Liver (tissue), 9 donors: ENCODE measurements around the gene THSD4. TPM values are rescaled to one million over a fixed set of nuclear protein-coding genes. Genes with fewer than 3 reads are reported as not detected.

Experiments used
- DNase-seq: peaks from one replicate; pipeline ENCODE4 v3.0.0-alpha.2; 2017; ENCODE audit warnings: low spot score
- H3K27ac ChIP-seq, 2 donors: one replicate each; pipeline ENCODE4 v1.7.0; 2013; ENCODE audit warnings: inconsistent platforms in 2 of 2, low read length in 2 of 2, control low read depth in 1 of 2, low read depth in 1 of 2, mild to moderate bottlenecking in 1 of 2
- H3K27me3 ChIP-seq, 4 donors: one replicate each; pipeline versions ENCODE4 v1.6.1 to v1.7.0; 2013; ENCODE audit warnings: low read length in 3 of 4, inconsistent platforms in 1 of 4, mild to moderate bottlenecking in 1 of 4, moderate library complexity in 1 of 4; ENCODE audit not compliant: control insufficient read depth in 4 of 4, insufficient read depth in 4 of 4
- H3K36me3 ChIP-seq, 4 donors: one replicate each; pipeline versions ENCODE4 v1.6.1 to v1.7.0; 2013; ENCODE audit warnings: low read length in 3 of 4, mild to moderate bottlenecking in 3 of 4, low read depth in 1 of 4, moderate library complexity in 1 of 4; ENCODE audit not compliant: control insufficient read depth in 4 of 4, insufficient read depth in 3 of 4
- H3K4me1 ChIP-seq, 4 donors: one replicate each; pipeline versions ENCODE4 v1.6.1 to v1.7.0; 2013; ENCODE audit warnings: low read length in 3 of 4, mild to moderate bottlenecking in 3 of 4, moderate library complexity in 1 of 4; ENCODE audit not compliant: control insufficient read depth in 4 of 4, insufficient read depth in 4 of 4
- H3K4me3 ChIP-seq, 3 donors: one replicate each; pipeline versions ENCODE4 v1.6.1 to v1.7.0; 2013; ENCODE audit warnings: low read length in 3 of 3, control low read depth in 1 of 3, low read depth in 1 of 3, mild to moderate bottlenecking in 1 of 3
- H3K9ac ChIP-seq, 2 donors: one replicate each; pipeline ENCODE4 v1.7.0; 2013; ENCODE audit warnings: low read length in 2 of 2, mild to moderate bottlenecking in 2 of 2, moderate library complexity in 2 of 2, control low read depth in 1 of 2, low read depth in 1 of 2
- H3K9me3 ChIP-seq, 4 donors: one replicate each; pipeline versions ENCODE4 v1.6.1 to v1.7.0; 2013; ENCODE audit warnings: low read length in 3 of 4; ENCODE audit not compliant: control insufficient read depth in 4 of 4
- FOXA1 ChIP-seq: IDR thresholded peaks from 2 replicates; pipeline ENCODE4 v1.6.1; 2016; ENCODE audit warnings: antibody characterized with exemption
- FOXA2 ChIP-seq: IDR thresholded peaks from 2 replicates; pipeline ENCODE4 v1.6.1; 2016; ENCODE audit warnings: antibody characterized with exemption
- GABPA ChIP-seq, 2 donors: IDR thresholded peaks in 1 of 2; conservative IDR thresholded peaks in 1 of 2; 2 replicates each; pipeline ENCODE4 v1.6.1; 2016; ENCODE audit warnings: antibody characterized with exemption in 2 of 2, mild to moderate bottlenecking in 1 of 2, moderate library complexity in 1 of 2
- HNF4A ChIP-seq, 2 donors: conservative IDR thresholded peaks; 2 replicates each; pipeline ENCODE4 v1.6.1; 2016; ENCODE audit warnings: antibody characterized with exemption in 2 of 2, mild to moderate bottlenecking in 2 of 2
- HNF4G ChIP-seq: IDR thresholded peaks from 2 replicates; pipeline ENCODE4 v1.6.1; 2016; ENCODE audit warnings: antibody characterized with exemption
- JUND ChIP-seq, 2 donors: IDR thresholded peaks; 2 replicates each; pipeline ENCODE4 v1.6.1; 2016; ENCODE audit warnings: antibody characterized with exemption in 2 of 2
- NR2F2 ChIP-seq: IDR thresholded peaks from 2 replicates; pipeline ENCODE4 v1.6.1; 2016; ENCODE audit warnings: antibody characterized with exemption
- RAD21 ChIP-seq, 2 donors: IDR thresholded peaks; 2 replicates each; pipeline ENCODE4 v1.6.1; 2016; ENCODE audit warnings: antibody characterized with exemption in 2 of 2, mild to moderate bottlenecking in 2 of 2
- RXRA ChIP-seq, 2 donors: IDR thresholded peaks; 2 replicates each; pipeline ENCODE4 v1.6.1; 2017 to 2018; ENCODE audit warnings: antibody characterized with exemption in 2 of 2, mild to moderate bottlenecking in 1 of 2
- SP1 ChIP-seq: IDR thresholded peaks from 2 replicates; pipeline ENCODE4 v1.6.1; 2018; ENCODE audit warnings: antibody characterized with exemption, mild to moderate bottlenecking
- YY1 ChIP-seq: IDR thresholded peaks from 2 replicates; pipeline ENCODE4 v1.6.1; 2016; ENCODE audit warnings: antibody characterized with exemption, mild to moderate bottlenecking
- WGBS: extraction: QIAGEN DNeasy Blood & Tissue Kit; methylation state at CpG from one replicate; pipeline ENCODE4 v1.1.7; 2013; 5-methylcytosine and 5-hydroxymethylcytosine counted together
- polyA plus RNA-seq, 2 donors: library from polyadenylated mRNA; stranded (reverse) in 1 of 2; unstranded in 1 of 2; fragments of 200-250 nt in 1 of 2; fragments of >200 nt in 1 of 2; fragmentation: Nextera tagmentation in 1 of 2; extraction: Ambion mirVana in 1 of 2; gene quantifications; one replicate each; pipeline versions ENCODE4 v1.2.1 to v1.2.3, GENCODE V29; 2013 to 2015
- total RNA-seq, 2 donors: library from RNA; depleted of rRNA; stranded (reverse); fragments of >200 nt; gene quantifications; one replicate each; pipeline ENCODE4 v1.2.3, GENCODE V29; 2014
- TF ChIP-seq, protein P1 (sequence below): IDR thresholded peaks from 2 replicates; pipeline ENCODE4 v1.6.1; 2016; ENCODE audit warnings: antibody characterized with exemption
- TF ChIP-seq, protein P2 (sequence below): IDR thresholded peaks from 2 replicates; pipeline ENCODE4 v1.6.1; 2016; ENCODE audit warnings: antibody characterized with exemption
- TF ChIP-seq, protein P3 (sequence below): IDR thresholded peaks from 2 replicates; pipeline ENCODE4 v1.6.1; 2016; ENCODE audit warnings: antibody characterized with exemption, mild to moderate bottlenecking
- donor health status: healthy.
- donor health status: healthy.
- donor health status: healthy.
- donor health status: healthy.
- donor health status: healthy.

The THSD4 gene
- total and polyA plus RNA-seq, 4 donors = 0.23 to 11.5 (median 1.9) TPM

DNA sequence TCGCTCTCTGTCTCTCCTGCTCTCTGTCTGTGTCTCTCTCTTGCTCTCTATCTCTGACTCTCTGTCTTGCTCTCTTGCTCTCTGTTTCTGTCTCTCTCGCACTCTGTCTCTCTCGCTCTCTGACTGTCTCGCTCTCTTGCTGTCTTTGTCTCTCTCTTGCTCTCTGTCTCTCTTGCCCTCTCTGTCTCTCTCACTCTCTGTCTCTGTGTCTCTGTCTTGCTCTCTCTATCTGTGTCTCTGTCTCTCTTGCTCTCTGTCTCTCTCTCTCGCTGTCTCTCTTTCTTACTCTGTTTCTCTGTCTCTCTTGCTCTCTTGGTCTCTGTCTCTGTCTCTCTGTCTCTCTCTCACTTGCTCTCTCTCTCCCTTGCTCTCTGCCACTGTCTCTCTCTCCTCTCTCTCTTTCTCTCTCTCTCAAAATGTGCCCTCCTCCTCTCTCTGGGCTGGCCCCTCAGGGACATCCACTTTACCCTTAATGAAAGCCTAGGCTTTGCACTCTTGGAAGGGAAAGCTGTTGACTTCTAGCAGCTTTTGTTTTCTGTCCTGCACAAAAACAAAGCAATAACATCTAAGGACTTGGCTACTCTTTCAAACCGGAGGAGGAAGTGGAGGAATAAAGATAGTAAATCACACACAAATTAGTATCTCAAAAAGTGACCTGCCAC, 621.1 kb downstream of the THSD4 start (continued):
- TF ChIP-seq, protein P1, sequence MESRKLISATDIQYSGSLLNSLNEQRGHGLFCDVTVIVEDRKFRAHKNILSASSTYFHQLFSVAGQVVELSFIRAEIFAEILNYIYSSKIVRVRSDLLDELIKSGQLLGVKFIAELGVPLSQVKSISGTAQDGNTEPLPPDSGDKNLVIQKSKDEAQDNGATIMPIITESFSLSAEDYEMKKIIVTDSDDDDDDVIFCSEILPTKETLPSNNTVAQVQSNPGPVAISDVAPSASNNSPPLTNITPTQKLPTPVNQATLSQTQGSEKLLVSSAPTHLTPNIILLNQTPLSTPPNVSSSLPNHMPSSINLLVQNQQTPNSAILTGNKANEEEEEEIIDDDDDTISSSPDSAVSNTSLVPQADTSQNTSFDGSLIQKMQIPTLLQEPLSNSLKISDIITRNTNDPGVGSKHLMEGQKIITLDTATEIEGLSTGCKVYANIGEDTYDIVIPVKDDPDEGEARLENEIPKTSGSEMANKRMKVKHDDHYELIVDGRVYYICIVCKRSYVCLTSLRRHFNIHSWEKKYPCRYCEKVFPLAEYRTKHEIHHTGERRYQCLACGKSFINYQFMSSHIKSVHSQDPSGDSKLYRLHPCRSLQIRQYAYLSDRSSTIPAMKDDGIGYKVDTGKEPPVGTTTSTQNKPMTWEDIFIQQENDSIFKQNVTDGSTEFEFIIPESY = no peak
- no peak for TF ChIP-seq HNF4A (conservative IDR thresholded peaks at IDR 0.05)
- TF ChIP-seq JUND (IDR thresholded peaks at IDR 0.05) = no peak
- TF ChIP-seq RXRA (IDR thresholded peaks at IDR 0.05) = no peak
- TF ChIP-seq RAD21 (IDR thresholded peaks at IDR 0.05) = no peak
- no peak for TF ChIP-seq YY1
- no peak for TF ChIP-seq HNF4G
- TF ChIP-seq, protein P2, sequence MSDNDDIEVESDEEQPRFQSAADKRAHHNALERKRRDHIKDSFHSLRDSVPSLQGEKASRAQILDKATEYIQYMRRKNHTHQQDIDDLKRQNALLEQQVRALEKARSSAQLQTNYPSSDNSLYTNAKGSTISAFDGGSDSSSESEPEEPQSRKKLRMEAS = no peak
- no peak for TF ChIP-seq GABPA (IDR thresholded peaks at IDR 0.05 in 1 of 2, conservative IDR thresholded peaks at IDR 0.05 in 1 of 2)

DNA sequence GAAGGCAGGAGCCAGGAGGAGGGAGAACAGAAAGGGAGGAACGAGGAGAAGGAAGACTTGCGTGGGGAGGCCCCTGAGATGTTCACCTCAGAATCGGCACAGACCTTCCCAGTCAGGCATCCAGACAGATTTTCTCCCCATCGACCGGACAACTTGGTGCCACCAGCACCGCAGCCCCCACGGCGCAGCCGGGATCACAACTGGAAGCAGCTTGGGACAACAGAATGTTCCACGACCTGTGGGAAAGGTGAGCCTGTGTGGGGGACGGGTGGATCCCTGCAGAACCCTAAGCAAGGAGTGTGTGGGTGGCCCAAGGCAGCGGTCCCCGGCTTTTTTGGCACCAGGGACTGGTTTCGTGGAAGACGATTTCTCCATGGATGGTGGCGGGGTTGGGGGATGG, 622.5 kb downstream of the THSD4 start:
- no peak overlapping the region for H3K9ac ChIP-seq
- H3K4me3 ChIP-seq = no peak overlapping the region
- no peaks in the 10 kb centered on the region for H3K9me3 ChIP-seq
- H3K4me1 ChIP-seq = peaks cover 5 to 17% (median 11%) of the 10 kb centered on the region in 4 donors
- no peaks in the 10 kb centered on the region for H3K36me3 ChIP-seq
- no peaks in the 10 kb centered on the region for H3K27me3 ChIP-seq
- 95% methylated on average over 16 of the region's 16 CpGs for WGBS
- DNase-seq = no peak
- TF ChIP-seq, protein P1 = no peak
- TF ChIP-seq YY1 = no peak
- no peak for TF ChIP-seq HNF4G
- no peak overlapping the region for H3K27ac ChIP-seq

DNA sequence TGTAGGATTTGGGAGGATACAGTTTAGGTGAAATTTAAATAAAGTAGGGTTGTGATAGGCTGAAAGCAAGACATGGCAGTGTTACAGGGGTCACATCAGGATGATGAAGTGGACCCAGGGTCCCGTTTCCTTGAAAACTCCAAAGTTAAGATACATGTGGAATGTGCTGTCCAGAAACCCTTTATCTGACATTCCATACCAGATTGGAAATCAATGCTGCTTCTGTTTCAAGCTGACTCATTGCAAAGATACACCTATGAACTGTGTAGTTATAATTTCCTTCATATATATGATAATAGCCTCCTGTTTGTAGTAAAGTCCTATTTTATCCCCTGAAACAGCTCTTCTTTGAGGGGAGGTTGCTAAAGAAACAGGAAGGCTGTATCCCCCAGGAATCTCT, 624.1 kb downstream of the THSD4 start:
- no peaks in the 10 kb centered on the region for H3K9me3 ChIP-seq
- DNase-seq = no peak
- 64% methylated on average over 1 of the region's 1 CpG for WGBS
- H3K27me3 ChIP-seq = no peaks in the 10 kb centered on the region
- peaks cover 0 to 8% (median 3%) of the 10 kb centered on the region in 4 donors for H3K4me1 ChIP-seq
- H3K27ac ChIP-seq = no peak overlapping the region
- H3K36me3 ChIP-seq = no peaks in the 10 kb centered on the region
- no peak overlapping the region for H3K4me3 ChIP-seq
- no peak overlapping the region for H3K9ac ChIP-seq
- TF ChIP-seq FOXA2 (no peak), GABPA (IDR thresholded peaks at IDR 0.05 in 1 of 2, conservative IDR thresholded peaks at IDR 0.05 in 1 of 2) (no peak), RXRA (IDR thresholded peaks at IDR 0.05) (no peak), JUND (IDR thresholded peaks at IDR 0.05) (no peak), FOXA1 (no peak), SP1 (no peak), HNF4A (conservative IDR thresholded peaks at IDR 0.05) (no peak), NR2F2 (no peak)
- TF ChIP-seq, protein P3, sequence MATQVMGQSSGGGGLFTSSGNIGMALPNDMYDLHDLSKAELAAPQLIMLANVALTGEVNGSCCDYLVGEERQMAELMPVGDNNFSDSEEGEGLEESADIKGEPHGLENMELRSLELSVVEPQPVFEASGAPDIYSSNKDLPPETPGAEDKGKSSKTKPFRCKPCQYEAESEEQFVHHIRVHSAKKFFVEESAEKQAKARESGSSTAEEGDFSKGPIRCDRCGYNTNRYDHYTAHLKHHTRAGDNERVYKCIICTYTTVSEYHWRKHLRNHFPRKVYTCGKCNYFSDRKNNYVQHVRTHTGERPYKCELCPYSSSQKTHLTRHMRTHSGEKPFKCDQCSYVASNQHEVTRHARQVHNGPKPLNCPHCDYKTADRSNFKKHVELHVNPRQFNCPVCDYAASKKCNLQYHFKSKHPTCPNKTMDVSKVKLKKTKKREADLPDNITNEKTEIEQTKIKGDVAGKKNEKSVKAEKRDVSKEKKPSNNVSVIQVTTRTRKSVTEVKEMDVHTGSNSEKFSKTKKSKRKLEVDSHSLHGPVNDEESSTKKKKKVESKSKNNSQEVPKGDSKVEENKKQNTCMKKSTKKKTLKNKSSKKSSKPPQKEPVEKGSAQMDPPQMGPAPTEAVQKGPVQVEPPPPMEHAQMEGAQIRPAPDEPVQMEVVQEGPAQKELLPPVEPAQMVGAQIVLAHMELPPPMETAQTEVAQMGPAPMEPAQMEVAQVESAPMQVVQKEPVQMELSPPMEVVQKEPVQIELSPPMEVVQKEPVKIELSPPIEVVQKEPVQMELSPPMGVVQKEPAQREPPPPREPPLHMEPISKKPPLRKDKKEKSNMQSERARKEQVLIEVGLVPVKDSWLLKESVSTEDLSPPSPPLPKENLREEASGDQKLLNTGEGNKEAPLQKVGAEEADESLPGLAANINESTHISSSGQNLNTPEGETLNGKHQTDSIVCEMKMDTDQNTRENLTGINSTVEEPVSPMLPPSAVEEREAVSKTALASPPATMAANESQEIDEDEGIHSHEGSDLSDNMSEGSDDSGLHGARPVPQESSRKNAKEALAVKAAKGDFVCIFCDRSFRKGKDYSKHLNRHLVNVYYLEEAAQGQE = no peak
- TF ChIP-seq, protein P1 = no peak
